GM23248 (cell line): ENCODE results near the gene SUPT3H.
"Not testable (repeated sequence)": the region's sequence is repeated elsewhere in the genome, so short reads cannot be mapped to it uniquely, and the experiment has no call there.

Source experiments
- EZH2 ChIP-seq: fragments of 200-600 bp; sonication (generic); IDR thresholded peaks from 2 replicates; pipeline ENCODE4 v1.6.1; 2018; ENCODE audit warnings: antibody characterized with exemption, mild to moderate bottlenecking; ENCODE audit not compliant: insufficient read depth, poor library complexity, severe bottlenecking
- EZH2phosphoT487 ChIP-seq: fragments of 200-600 bp; sonication (generic); IDR thresholded peaks from 2 replicates; pipeline ENCODE4 v1.6.1; 2018; ENCODE audit warnings: antibody characterized with exemption, moderate library complexity, mild to moderate bottlenecking, low read depth; ENCODE audit not compliant: insufficient read depth

DNA sequence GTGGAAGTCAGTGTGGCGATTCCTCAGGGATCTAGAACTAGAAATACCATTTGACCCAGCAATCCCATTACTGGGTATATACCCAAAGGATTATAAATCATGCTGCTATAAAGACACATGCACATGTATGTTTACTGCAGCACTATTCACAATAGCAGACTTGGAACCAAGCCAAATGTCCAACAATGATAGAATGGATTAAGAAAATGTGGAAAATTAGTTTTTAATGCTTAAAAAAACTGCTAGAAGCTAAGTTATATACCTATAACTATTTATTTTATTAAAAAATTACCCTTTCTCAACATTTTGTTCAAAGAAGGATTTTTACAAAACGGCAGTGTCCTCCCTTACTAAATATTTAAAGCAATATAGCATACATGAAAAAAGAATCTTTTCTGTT, 335.1 kb downstream of the SUPT3H start:
- not testable (repeated sequence) for TF ChIP-seq EZH2, EZH2phosphoT487
